ENCODE measurements around the gene PGAM5. TPM values are rescaled to one million over a fixed set of nuclear protein-coding genes. Genes with fewer than 3 reads are reported as not detected.
"Not testable (repeated sequence)": the region's sequence is repeated elsewhere in the genome, so short reads cannot be mapped to it uniquely, and the experiment has no call there.

The PGAM5 gene
- total RNA-seq, 2 experiments from 2014 or later: 32.5 to 35.1 TPM

DNA sequence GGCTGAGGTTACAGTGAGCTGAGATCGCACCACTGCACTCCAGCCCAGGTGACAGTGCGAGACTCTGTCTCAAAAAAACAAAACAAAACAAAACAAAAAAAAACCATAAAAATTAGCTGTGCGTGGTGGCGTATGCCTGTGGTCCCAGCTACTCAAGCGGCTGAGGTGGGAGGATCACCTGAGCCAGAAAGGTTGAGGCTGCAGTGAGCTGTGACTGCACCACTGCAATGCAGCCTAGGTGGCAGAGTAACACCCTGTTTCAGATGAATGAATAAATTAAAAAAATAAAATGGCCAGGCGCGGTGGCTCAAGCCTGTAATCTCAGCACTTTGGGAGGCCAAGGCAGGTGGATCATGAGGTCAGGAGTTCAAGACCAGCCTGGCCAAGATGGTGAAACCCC, 43.0 kb downstream of the PGAM5 start:
- POLR2A ChIA-PET: interaction anchor here (1.2 kb wide), 1 partner anchor 15 kb away, joined by 4 read pairs; no protein-coding TSS in a partner anchor
- H3K9me3 Mint-ChIP-seq, DNase-seq, H3K4me3 Mint-ChIP-seq, H3K27me3 Mint-ChIP-seq, CTCF ChIA-PET, H3K27ac Mint-ChIP-seq: not testable (repeated sequence)
- Mint-ChIP-seq H3K36me3 (ENCODE audit: low read depth) (peaks cover 59% of the 10 kb centered on the region), H3K4me1 (peaks cover 11% of the 10 kb centered on the region)

DNA sequence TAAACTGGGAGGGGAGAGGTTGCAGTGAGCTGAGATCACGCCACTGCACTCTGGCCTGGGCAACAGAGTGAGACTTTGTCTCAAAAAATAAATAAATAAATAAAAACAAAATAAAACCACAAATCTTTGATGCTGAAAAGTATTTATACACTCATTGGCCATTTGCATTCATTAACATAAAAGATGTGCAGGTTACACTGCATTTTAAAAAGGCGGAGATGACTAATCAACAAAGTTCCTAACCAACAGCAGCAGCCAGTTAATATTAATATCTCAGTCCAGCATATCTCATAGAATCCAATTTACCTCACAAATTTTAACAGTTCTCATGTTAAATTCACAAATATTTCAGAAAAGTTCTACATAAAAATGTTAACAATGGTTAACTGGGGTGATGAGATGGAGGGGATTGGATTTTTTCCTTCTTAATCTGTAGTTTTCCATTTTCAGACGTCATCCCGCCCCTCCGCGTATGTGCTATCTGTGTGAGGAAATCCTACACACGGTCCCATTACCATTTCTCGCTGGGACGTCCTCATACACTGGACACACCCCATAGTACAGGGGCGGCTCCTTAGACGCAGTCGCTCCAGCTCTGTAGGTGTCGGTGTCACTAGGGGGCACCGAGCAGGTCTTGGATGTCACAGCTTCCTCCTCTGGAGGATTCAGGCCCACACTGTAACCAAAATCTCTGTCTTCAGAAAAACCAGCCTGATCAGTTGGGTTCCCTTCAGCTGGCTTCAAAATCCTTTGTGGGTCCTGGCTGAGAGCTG, 43.7 kb downstream of the PGAM5 start:
- H3K4me3 Mint-ChIP-seq: no peak overlapping the region
- no peak overlapping the region for H3K27ac Mint-ChIP-seq
- POLR2A ChIA-PET: interaction anchor here (1.2 kb wide), 1 partner anchor 14 kb away, joined by 4 read pairs; no protein-coding TSS in a partner anchor
- H3K9me3 Mint-ChIP-seq: no peaks in the 10 kb centered on the region
- DNase-seq: no peak
- H3K4me1 Mint-ChIP-seq: peaks cover 14% of the 10 kb centered on the region
- peaks cover 56% of the 10 kb centered on the region for H3K36me3 Mint-ChIP-seq (ENCODE audit: low read depth)
- CTCF ChIA-PET: no interaction called here
- no peaks in the 10 kb centered on the region for H3K27me3 Mint-ChIP-seq

DNA sequence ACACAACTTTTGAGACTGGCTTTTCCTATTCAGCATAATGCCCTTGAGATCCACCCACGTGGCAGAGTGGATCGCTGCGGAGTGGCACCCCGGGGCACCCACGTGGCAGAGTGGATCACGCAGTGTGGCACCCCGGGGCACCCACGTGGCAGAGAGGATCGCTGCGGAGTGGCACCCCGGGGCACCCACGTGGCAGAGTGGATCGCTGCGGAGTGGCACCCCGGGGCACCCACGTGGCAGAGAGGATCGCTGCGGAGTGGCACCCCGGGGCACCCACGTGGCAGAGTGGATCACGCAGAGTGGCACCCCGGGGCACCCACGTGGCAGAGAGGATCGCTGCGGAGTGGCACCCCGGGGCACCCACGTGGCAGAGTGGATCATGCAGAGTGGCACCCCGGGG, 48.2 kb downstream of the PGAM5 start:
- CTCF ChIA-PET, H3K27ac Mint-ChIP-seq, H3K9me3 Mint-ChIP-seq: not testable (repeated sequence)

DNA sequence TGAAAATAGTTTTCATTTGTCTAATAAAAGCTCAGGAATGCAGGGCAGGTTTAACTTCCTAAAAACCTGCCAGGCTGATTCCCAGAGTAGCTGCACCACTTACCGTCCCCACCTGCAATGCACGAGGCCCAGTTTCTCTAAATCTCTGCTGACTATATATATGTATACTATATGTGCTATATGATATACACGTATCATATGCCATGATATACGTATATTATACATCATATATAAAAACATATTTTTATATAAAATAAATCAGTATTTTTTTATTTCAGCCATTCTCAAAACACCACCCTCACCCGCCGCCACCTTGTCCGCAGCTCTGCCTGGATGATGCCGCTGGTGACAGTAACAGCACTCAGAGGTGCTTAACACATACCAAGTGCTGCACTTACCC, 48.7 kb downstream of the PGAM5 start:
- ChIA-PET POLR2A (no interaction called here), CTCF (interaction anchor here (0.7 kb wide), 1 partner anchor 26 kb away, joined by 3 read pairs; no protein-coding TSS in a partner anchor)
- no peaks in the 10 kb centered on the region for H3K9me3 Mint-ChIP-seq
- H3K36me3 Mint-ChIP-seq (ENCODE audit: low read depth): peaks cover 34% of the 10 kb centered on the region
- peak overlapping the region; percentile 96 for H3K4me3 Mint-ChIP-seq
- peaks cover 29% of the 10 kb centered on the region for H3K4me1 Mint-ChIP-seq
- no peak for DNase-seq
- H3K27me3 Mint-ChIP-seq: no peaks in the 10 kb centered on the region
- H3K27ac Mint-ChIP-seq: no peak overlapping the region

More for the DNA sequence above, 48.2 kb downstream of the PGAM5 start:
- H3K36me3 Mint-ChIP-seq (ENCODE audit: low read depth): peaks cover 37% of the 10 kb centered on the region
- H3K27me3 Mint-ChIP-seq, DNase-seq, POLR2A ChIA-PET, H3K4me3 Mint-ChIP-seq: not testable (repeated sequence)
- H3K4me1 Mint-ChIP-seq: peaks cover 32% of the 10 kb centered on the region

DNA sequence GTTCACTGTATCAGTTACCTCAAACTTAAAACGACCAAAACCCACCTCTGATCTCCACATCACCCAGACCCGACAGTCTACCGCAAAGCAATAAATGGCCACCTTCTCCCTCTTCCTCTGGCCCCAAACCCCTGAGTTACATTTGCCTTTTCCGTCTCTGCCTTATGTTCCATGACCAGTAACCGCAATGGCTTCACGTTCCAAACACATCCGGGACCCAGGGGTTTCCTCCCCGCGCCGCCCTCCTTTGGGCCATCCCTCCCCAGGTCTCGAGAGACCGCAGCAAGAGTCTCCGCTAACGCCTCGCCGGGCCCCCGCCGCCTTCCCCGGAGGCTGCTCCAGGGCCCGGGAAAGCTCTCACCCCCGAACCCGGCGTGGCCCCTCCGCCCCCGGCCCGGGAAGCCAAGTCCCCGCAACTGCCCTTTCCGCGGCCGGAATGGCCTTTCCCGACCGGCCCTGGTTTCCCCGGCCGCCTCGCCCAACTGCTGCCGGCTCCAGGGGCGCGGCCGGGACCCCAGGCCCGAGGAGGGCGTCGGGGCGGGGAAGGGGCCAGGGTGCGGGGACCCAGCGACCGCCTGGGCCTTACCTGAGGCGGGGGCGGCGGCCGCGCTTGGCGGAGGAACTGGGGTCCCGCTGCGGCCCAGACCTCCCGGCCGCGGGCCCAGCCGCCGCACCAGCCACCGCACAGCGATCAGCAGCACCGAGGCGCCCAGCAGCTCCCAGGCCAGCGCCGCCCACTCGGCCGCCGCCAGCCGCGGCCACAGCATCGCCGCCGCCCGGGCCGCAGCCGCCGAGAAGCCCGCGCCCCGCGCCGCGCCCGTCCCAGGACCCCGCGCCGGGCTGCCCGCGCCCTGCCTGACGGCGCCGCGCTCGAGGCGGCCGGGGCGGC, 50.6 kb downstream of the PGAM5 start, which contains the start of gene ANKLE2:
Gene ANKLE2 (minus strand): TSS at position 801 of the 889 bp plus-strand sequence. CDS start 34 bp downstream, at position 767.
- CTCF ChIA-PET: interaction anchor here (0.8 kb wide), 1 partner anchor 143 kb away, joined by 3 read pairs; no protein-coding TSS in a partner anchor
- H3K4me1 Mint-ChIP-seq: peaks cover 32% of the 10 kb centered on the region

DNA sequence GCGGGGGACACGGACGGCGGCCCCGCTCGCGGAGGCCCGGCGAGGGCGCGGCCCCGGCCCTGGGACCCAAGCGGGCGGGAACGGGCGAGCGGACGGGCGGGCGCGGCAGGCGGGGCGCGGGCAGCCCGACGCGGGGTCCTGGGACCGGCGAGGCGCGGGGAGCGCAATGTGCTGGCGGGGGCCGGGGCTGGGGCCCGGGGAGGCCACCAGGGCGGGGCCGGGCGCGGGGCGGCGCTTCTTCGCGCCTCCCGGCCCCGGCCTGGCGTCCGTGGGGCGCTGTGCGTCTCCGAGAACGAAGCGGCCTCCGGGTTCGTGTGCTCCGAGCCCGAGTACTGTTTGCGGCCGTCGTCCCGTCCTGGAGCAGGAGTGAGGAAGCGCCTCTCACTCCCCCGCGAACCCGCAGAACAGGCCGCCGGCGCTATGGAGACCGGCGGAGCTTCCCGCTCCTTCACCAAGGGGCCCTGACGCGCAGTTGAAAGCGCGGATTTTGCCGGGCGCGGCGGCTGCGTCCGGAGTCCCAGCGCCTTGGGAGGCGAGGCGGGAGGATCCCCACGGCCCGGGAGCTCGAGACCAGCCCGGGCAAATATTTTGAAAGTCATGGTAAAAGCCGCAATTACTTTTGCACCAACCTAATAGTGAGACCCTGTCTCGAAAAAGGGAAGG, 51.4 kb downstream of the PGAM5 start:
- CTCF ChIA-PET: no interaction called here
- Mint-ChIP-seq H3K4me1 (peaks cover 30% of the 10 kb centered on the region), H3K4me3 (peak overlapping the region; percentile 74), H3K27me3 (no peaks in the 10 kb centered on the region), H3K27ac (peak overlapping the region; percentile 83), H3K36me3 (ENCODE audit: low read depth) (peaks cover 21% of the 10 kb centered on the region), H3K9me3 (no peaks in the 10 kb centered on the region)
- POLR2A ChIA-PET: interaction anchor here (0.6 to 3.0 kb wide), 11 partner anchors 12 to 440 kb away, joined by 3 to 18 read pairs (median 3); partner anchors contain the start of genes GOLGA3, PGAM5 and ZNF268
- peak; percentile 87 for DNase-seq

More for the DNA sequence above, 50.6 kb downstream of the PGAM5 start, which contains the start of gene ANKLE2:
- POLR2A ChIA-PET: interaction anchor here (0.6 to 3.0 kb wide), 8 partner anchors 11 to 441 kb away, joined by 3 to 18 read pairs (median 6); partner anchors contain the start of genes GOLGA3 and PGAM5
- peak; percentile 84 for DNase-seq
- H3K27me3 Mint-ChIP-seq: no peaks in the 10 kb centered on the region
- H3K36me3 Mint-ChIP-seq (ENCODE audit: low read depth): peaks cover 26% of the 10 kb centered on the region
- H3K4me3 Mint-ChIP-seq: peak within 1 kb of the TSS; percentile 96
- no peaks in the 10 kb centered on the region for H3K9me3 Mint-ChIP-seq
- H3K27ac Mint-ChIP-seq: peak within 1 kb of the TSS; percentile 93

DNA sequence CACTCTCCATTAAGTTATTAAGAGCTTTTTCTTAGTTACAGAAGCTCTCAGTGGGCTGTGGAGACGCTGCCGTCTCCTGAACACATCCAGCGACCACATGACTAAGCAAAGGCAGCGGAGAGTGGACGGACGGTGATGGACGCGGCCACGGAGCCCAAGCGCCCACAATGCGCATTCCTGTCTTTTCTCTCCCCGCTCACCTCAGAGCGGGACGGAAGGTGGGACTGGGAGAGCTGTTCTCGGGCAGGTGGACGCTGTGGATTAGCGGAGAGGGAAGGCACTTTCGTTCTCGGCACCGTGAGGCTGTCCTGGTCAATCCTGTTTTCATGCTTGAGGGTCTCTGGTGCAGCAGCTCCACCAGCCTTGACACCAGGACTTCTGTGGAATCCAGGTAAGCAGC, 53.6 kb downstream of the PGAM5 start:
- ChIA-PET POLR2A (interaction anchor here (1.4 kb wide), 1 partner anchor 78 kb away, joined by 4 read pairs; the partner anchor contains the start of gene POLE), CTCF (no interaction called here)
- Mint-ChIP-seq H3K4me3 (no peak overlapping the region), H3K27me3 (no peaks in the 10 kb centered on the region), H3K4me1 (peaks cover 34% of the 10 kb centered on the region), H3K9me3 (no peaks in the 10 kb centered on the region), H3K27ac (no peak overlapping the region), H3K36me3 (ENCODE audit: low read depth) (peaks cover 19% of the 10 kb centered on the region)
- no peak for DNase-seq

DNA sequence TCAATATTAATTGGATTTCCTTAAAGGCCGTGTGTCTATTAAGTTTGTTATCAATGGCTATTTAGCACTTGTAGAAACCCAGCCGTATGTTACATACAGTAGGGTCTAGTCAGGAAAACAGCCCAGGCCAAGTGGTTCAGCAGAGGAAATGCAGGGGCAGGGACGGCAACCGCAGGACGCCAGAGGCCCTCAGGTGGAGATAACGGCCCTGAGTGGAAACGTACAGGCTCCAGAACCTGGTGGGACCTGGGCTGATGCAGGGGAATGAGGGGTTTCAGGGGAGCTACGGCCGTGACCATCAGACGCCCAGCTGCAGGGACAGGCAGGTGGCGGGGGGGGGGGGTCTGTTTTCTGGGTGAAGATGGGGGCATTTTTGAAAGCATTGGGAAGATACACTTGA, 54.7 kb downstream of the PGAM5 start:
- ChIA-PET CTCF (no interaction called here), POLR2A (interaction anchor here (0.7 to 1.4 kb wide), 2 partner anchors 35 to 79 kb away, joined by 3 to 4 read pairs; partner anchors contain the start of gene POLE)
- no peaks in the 10 kb centered on the region for H3K9me3 Mint-ChIP-seq
- DNase-seq: no peak
- H3K4me3 Mint-ChIP-seq: no peak overlapping the region
- no peaks in the 10 kb centered on the region for H3K27me3 Mint-ChIP-seq
- H3K36me3 Mint-ChIP-seq (ENCODE audit: low read depth): peaks cover 17% of the 10 kb centered on the region
- H3K4me1 Mint-ChIP-seq: peaks cover 30% of the 10 kb centered on the region
- no peak overlapping the region for H3K27ac Mint-ChIP-seq

DNA sequence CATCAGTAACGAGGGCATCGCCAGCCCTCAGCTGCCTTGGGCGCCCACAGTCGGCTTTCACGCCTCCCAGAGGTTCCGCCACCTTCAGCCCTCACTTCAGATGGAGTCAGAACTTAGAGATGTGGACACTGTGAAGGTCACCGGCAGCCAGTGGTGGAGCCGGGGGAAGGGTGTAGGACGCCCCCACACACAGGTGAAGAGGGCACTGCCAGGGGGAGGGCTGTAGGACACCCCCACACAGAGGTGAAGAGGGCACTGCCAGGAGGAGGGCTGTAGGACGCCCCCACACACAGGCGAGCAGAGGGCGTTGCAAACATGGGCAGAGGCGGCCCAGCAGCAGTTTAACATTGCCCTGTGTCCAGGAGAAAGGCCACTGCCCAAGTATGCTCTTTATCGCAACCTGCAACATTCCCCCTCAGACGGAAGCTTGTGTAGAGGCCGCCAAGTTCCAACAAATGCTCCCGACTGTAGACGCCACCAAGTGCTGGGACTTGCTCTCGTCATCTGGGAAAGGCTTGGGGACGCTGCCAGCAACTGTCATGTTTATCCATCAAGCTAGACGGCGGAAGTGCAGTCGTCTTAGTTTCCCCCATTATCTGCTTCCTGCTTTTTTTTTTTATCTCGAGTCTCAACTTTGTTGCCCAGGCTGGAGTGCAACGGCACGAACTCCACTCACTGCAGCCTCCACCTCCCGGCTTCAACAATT, 55.9 kb downstream of the PGAM5 start:
- Mint-ChIP-seq H3K27me3 (no peaks in the 10 kb centered on the region), H3K36me3 (ENCODE audit: low read depth) (peaks cover 11% of the 10 kb centered on the region), H3K27ac (no peak overlapping the region), H3K9me3 (no peaks in the 10 kb centered on the region), H3K4me3 (no peak overlapping the region), H3K4me1 (peaks cover 28% of the 10 kb centered on the region)
- ChIA-PET CTCF (no interaction called here), POLR2A (no interaction called here)
- no peak for DNase-seq

DNA sequence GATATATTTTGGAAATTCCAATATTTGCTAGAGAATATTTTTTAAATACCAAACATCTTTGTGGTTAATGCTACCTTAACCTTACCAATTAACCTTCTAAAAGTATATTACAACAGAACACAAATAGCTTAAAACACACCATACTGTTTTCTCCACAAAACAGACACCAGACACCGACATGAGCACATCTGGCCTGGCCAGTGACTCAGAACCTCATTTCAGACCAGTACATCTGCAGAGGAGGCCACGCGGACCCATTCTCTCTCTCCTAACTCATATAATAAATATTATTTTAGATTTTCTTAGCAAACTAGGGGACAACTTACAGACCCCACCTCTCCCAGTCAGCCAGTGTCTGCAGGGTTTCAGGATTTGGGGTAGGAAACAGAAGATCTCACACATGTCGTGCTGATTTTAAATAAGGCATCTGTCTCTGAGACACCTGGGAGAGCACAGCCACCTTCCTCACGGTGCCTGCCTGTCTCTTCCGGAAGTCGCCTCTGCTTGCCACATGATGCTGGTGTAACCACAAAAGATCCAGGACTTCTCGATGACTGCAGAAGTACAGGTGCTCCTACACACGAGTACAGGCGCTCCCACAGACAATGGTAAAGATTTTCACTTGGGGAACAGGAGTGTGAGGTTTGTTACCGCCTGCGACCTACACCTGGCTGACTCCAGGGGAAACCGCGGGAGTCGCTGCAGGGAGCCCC, 60.6 kb downstream of the PGAM5 start:
- H3K27me3 Mint-ChIP-seq: no peaks in the 10 kb centered on the region
- peak overlapping the region; percentile 0 for H3K27ac Mint-ChIP-seq
- ChIA-PET CTCF (no interaction called here), POLR2A (no interaction called here)
- H3K36me3 Mint-ChIP-seq (ENCODE audit: low read depth): peaks cover 34% of the 10 kb centered on the region
- peaks cover 30% of the 10 kb centered on the region for H3K4me1 Mint-ChIP-seq
- no peak overlapping the region for H3K4me3 Mint-ChIP-seq
- H3K9me3 Mint-ChIP-seq: no peaks in the 10 kb centered on the region
- DNase-seq: peak; percentile 51

All from activated CD4-positive, alpha-beta memory T cell treated with anti-CD3 and anti-CD28 coated beads, Interleukin-2, amount 10 ng/mL, durations not matched to agents 7 days and 5 days (primary cell).